H1 (cell line): ENCODE measurements around the gene ERI3. TPM values are rescaled to one million over a fixed set of nuclear protein-coding genes. Genes with fewer than 3 reads are reported as not detected.
A peak's percentile ranks its signal among the peaks of the same experiment; 100 is the strongest.

Experiments used
- CTCF ChIA-PET: fragments of 300-600 bp; sonication (Branson Sonifier 250); formaldehyde crosslinking; loops from one replicate; lab custom pipeline; 2021; ENCODE audit not compliant: partially characterized antibody; lab: Charles Lee
- POLR2A ChIA-PET: fragments of 300-600 bp; sonication (Branson Sonifier 250); formaldehyde crosslinking; loops from one replicate; lab custom pipeline; 2021; ENCODE audit warnings: inconsistent platforms; ENCODE audit not compliant: partially characterized antibody; lab: Charles Lee
- DNase-seq, 2 experiments: peaks; one replicate each; pipeline versions ENCODE4 v3.0.0 to v3.0.0-alpha.2; 2010 to 2022; ENCODE audit warnings: low spot score in 2 of 2, low read depth in 1 of 2, mixed read lengths in 1 of 2
- FAIRE-seq: peaks from 2 replicates; lab custom pipeline; 2011; peaks lifted over from hg19 to GRCh38; lab: Jason Lieb, UNC
- H2AFZ ChIP-seq: 2 replicates; pipeline ENCODE4 v1.8.1; 2012; ENCODE audit warnings: low read length, inconsistent platforms
- H2AK5ac ChIP-seq: 2 replicates; pipeline ENCODE4 v1.6.1; 2013; ENCODE audit warnings: low read depth, low read length
- H2BK120ac ChIP-seq: replicated peaks from 2 replicates; pipeline ENCODE3; 2013; ENCODE audit warnings: low read depth, low read length, inconsistent platforms
- H2BK12ac ChIP-seq: 2 replicates; pipeline ENCODE4 v1.6.1; 2013; ENCODE audit warnings: low read depth, low read length
- H2BK15ac ChIP-seq: 2 replicates; pipeline ENCODE4 v1.6.1; 2013; ENCODE audit warnings: low read length
- H2BK20ac ChIP-seq: 2 replicates; pipeline ENCODE4 v1.6.1; 2013; ENCODE audit warnings: low read length
- H2BK5ac ChIP-seq: 2 replicates; pipeline ENCODE4 v1.6.1; 2013; ENCODE audit warnings: low read depth, low read length
- H3K14ac ChIP-seq: 2 replicates; pipeline ENCODE4 v1.6.1; 2013; ENCODE audit warnings: inconsistent platforms; ENCODE audit not compliant: insufficient read length
- H3K18ac ChIP-seq: 2 replicates; pipeline ENCODE4 v1.6.1; 2013; ENCODE audit warnings: low read length; ENCODE audit errors: extremely low read depth
- H3K23ac ChIP-seq: 2 replicates; pipeline ENCODE4 v1.6.1; 2013; ENCODE audit warnings: inconsistent platforms; ENCODE audit not compliant: insufficient read length
- H3K23me2 ChIP-seq: 2 replicates; pipeline ENCODE4 v1.6.1; 2013; ENCODE audit warnings: low read depth, low read length
- H3K27ac ChIP-seq: 2 replicates; pipeline ENCODE4 v1.6.1; 2011; ENCODE audit warnings: low read depth, low read length, inconsistent platforms
- H3K27me3 ChIP-seq, 4 experiments: replicated peaks in 1 of 4; 1 replicate in 1 of 4; 2 replicates in 3 of 4; pipeline versions ENCODE4 v1.6.1 to v1.8.1; 2011 to 2013; ENCODE audit warnings: low read length in 3 of 4, mild to moderate bottlenecking in 3 of 4, inconsistent platforms in 2 of 4, mixed read lengths in 2 of 4, moderate library complexity in 1 of 4; ENCODE audit not compliant: control insufficient read depth in 3 of 4, insufficient read depth in 3 of 4; ENCODE audit errors: extremely low read depth in 1 of 4
- H3K36me3 ChIP-seq, 4 experiments: 2 replicates each; pipeline versions ENCODE4 v1.6.1 to v1.8.1; 2011 to 2013; ENCODE audit warnings: mild to moderate bottlenecking in 4 of 4, low read length in 3 of 4, moderate library complexity in 2 of 4, control low read depth in 1 of 4, inconsistent platforms in 1 of 4; ENCODE audit not compliant: insufficient read depth in 4 of 4, control insufficient read depth in 2 of 4
- H3K4ac ChIP-seq: replicated peaks from 2 replicates; pipeline ENCODE3; 2013; ENCODE audit warnings: low read length, low read depth, mixed read lengths, inconsistent platforms; ENCODE audit not compliant: insufficient read length
- H3K4me1 ChIP-seq, 4 experiments: replicated peaks in 1 of 4; 1 replicate in 1 of 4; 2 replicates in 3 of 4; pipeline versions ENCODE4 v1.6.1 to v1.8.1; 2011 to 2013; ENCODE audit warnings: low read length in 3 of 4, inconsistent platforms in 2 of 4, mixed read lengths in 1 of 4; ENCODE audit not compliant: insufficient read depth in 4 of 4, control insufficient read depth in 3 of 4
- H3K4me2 ChIP-seq, 2 experiments: 2 replicates each; pipeline versions ENCODE4 v1.6.1 to v1.8.1; 2011 to 2013; ENCODE audit warnings: low read depth in 2 of 2, low read length in 2 of 2, control low read depth in 1 of 2, inconsistent platforms in 1 of 2, mild to moderate bottlenecking in 1 of 2; ENCODE audit not compliant: insufficient read depth in 1 of 2
- H3K4me3 ChIP-seq, 4 experiments: fragments of 200-600, 300-600 bp in 1 of 4; sonication (generic), shearing (Covaris generic), sonication (Bioruptor Twin) in 1 of 4; 2 replicates each; pipeline versions ENCODE4 v1.5.1 to v1.8.1; 2011 to 2016; ENCODE audit warnings: low read length in 4 of 4, low read depth in 3 of 4, control low read depth in 2 of 4, inconsistent platforms in 2 of 4, mild to moderate bottlenecking in 2 of 4, mixed read lengths in 1 of 4, moderate library complexity in 1 of 4; ENCODE audit not compliant: insufficient read depth in 2 of 4; ENCODE audit errors: extremely low read depth in 1 of 4
- H3K56ac ChIP-seq: replicated peaks from 2 replicates; pipeline ENCODE3; 2013; ENCODE audit warnings: low read depth, mild to moderate bottlenecking, mixed read lengths, low read length, inconsistent platforms; ENCODE audit not compliant: insufficient read length
- H3K79me1 ChIP-seq: 2 replicates; pipeline ENCODE4 v1.6.1; 2013; ENCODE audit warnings: low read depth, low read length, control low read depth
- H3K79me2 ChIP-seq, 2 experiments: 2 replicates each; pipeline versions ENCODE4 v1.6.1 to v1.8.1; 2012 to 2013; ENCODE audit warnings: low read length in 2 of 2, mild to moderate bottlenecking in 2 of 2, inconsistent platforms in 1 of 2; ENCODE audit not compliant: insufficient read depth in 2 of 2, control insufficient read depth in 1 of 2
- H3K9ac ChIP-seq, 4 experiments: replicated peaks in 1 of 4; 1 replicate in 1 of 4; 2 replicates in 3 of 4; pipeline versions ENCODE4 v1.6.1 to v1.8.1; 2011 to 2013; ENCODE audit warnings: low read depth in 3 of 4, low read length in 3 of 4, control low read depth in 2 of 4, mild to moderate bottlenecking in 2 of 4, moderate library complexity in 2 of 4, inconsistent platforms in 1 of 4; ENCODE audit errors: extremely low read depth in 1 of 4
- H3K9me3 ChIP-seq, 2 experiments: 2 replicates each; pipeline versions ENCODE4 v1.6.1 to v1.8.1; 2012 to 2013; ENCODE audit warnings: mild to moderate bottlenecking in 2 of 2, moderate library complexity in 2 of 2, control low read depth in 1 of 2, inconsistent platforms in 1 of 2, low read depth in 1 of 2, low read length in 1 of 2, mixed read lengths in 1 of 2; ENCODE audit not compliant: insufficient read depth in 2 of 2
- H4K20me1 ChIP-seq, 2 experiments: replicated peaks in 1 of 2; 2 replicates each; pipeline versions ENCODE3 to v1.8.1; 2011 to 2013; ENCODE audit warnings: inconsistent platforms in 2 of 2, low read length in 2 of 2, mild to moderate bottlenecking in 1 of 2; ENCODE audit not compliant: insufficient read depth in 2 of 2, control insufficient read depth in 1 of 2
- H4K5ac ChIP-seq: 2 replicates; pipeline ENCODE4 v1.6.1; 2013; ENCODE audit warnings: low read length, low read depth, mixed read lengths, inconsistent platforms; ENCODE audit not compliant: insufficient read length
- H4K8ac ChIP-seq: 2 replicates; pipeline ENCODE4 v1.8.0; 2013; ENCODE audit warnings: mild to moderate bottlenecking, moderate library complexity, low read length, inconsistent platforms; ENCODE audit not compliant: insufficient read depth; ENCODE audit errors: extremely low read depth
- H4K91ac ChIP-seq: replicated peaks from 2 replicates; pipeline ENCODE3; 2013; ENCODE audit warnings: low read length, mixed read lengths, inconsistent platforms; ENCODE audit not compliant: insufficient read length
- BCL11A ChIP-seq, 2 experiments: IDR thresholded peaks; one replicate each; pipeline ENCODE4 v1.6.1; 2011; ENCODE audit warnings: low read depth in 2 of 2, low read length in 2 of 2, mild to moderate bottlenecking in 2 of 2
- CHD2 ChIP-seq: IDR thresholded peaks from 2 replicates; pipeline ENCODE4 v1.6.1; 2012; ENCODE audit warnings: low read length, improper control_type of control experiment
- HDAC2 ChIP-seq, 2 experiments: fragments of 300-600 bp in 1 of 2; sonication (generic) in 1 of 2; IDR thresholded peaks; 2 replicates each; pipeline ENCODE4 v1.6.1; 2011 to 2012; ENCODE audit warnings: low read depth in 2 of 2, low read length in 2 of 2, mild to moderate bottlenecking in 2 of 2, moderate library complexity in 2 of 2, borderline replicate concordance in 1 of 2, inconsistent platforms in 1 of 2
- JUN ChIP-seq: IDR thresholded peaks from 2 replicates; pipeline ENCODE4 v1.6.1; 2011; ENCODE audit warnings: low read depth, mild to moderate bottlenecking, improper control_type of control experiment, low read length
- KDM4A ChIP-seq: IDR thresholded peaks from one replicate; pipeline ENCODE4 v1.7.1; 2012; ENCODE audit warnings: low read depth, mild to moderate bottlenecking, moderate library complexity, low read length, inconsistent platforms; ENCODE audit not compliant: severe bottlenecking
- MAFK ChIP-seq: IDR thresholded peaks from 2 replicates; pipeline ENCODE4 v1.6.1; 2012; ENCODE audit warnings: low read depth, mild to moderate bottlenecking, improper control_type of control experiment, low read length
- MAX ChIP-seq: IDR thresholded peaks from 2 replicates; pipeline ENCODE4 v1.6.1; 2012; ENCODE audit warnings: inconsistent platforms
- RBBP5 ChIP-seq: IDR thresholded peaks from 2 replicates; pipeline ENCODE4 v1.7.1; 2012; ENCODE audit warnings: low read depth, mild to moderate bottlenecking, inconsistent platforms, low read length, moderate library complexity, borderline replicate concordance
- SP4 ChIP-seq: IDR thresholded peaks from 2 replicates; pipeline ENCODE4 v1.6.1; 2012; ENCODE audit warnings: low read length, inconsistent platforms
- TCF12 ChIP-seq: IDR thresholded peaks from 2 replicates; pipeline ENCODE4 v1.6.1; 2011; ENCODE audit warnings: low read depth, mild to moderate bottlenecking, low read length
- YY1 ChIP-seq: IDR thresholded peaks from 2 replicates; pipeline ENCODE4 v1.6.1; 2011; ENCODE audit warnings: low read depth, mild to moderate bottlenecking, low read length
- polyA plus RNA-seq, 7 experiments: library from polyadenylated mRNA; depleted of rRNA in 3 of 7; stranded (reverse) in 5 of 7; unstranded in 2 of 7; fragments of >200 nt in 5 of 7; fragments of 200-250 nt in 2 of 7; gene quantifications; 1 replicate in 5 of 7; 2 replicates in 1 of 7; 4 replicates in 1 of 7; pipeline versions ENCODE4 v1.2.1 to v1.2.3, GENCODE V29; 2011 to 2013; ENCODE audit warnings: missing spikeins in 2 of 7, mixed read lengths in 2 of 7
- total RNA-seq: library from RNA; stranded (reverse); fragmentation: NEBNext Ultra II Directional; extraction: Animal tissue kit (Norgen Biotek cat#: 25700); gene quantifications from 2 replicates; pipeline ENCODE4 v1.2.1, GENCODE V29; 2021

Gene ERI3
- total and polyA plus RNA-seq, 2 of the 8 experiments (the other 6 are each of a cell fraction or from before 2014, with no cell fraction given), result 81.1 to 199 TPM

GRCh38 chr1:44326821-44327465 lies 28.1 kb downstream of the ERI3 start:
- FAIRE-seq, result no peak
- no peaks in the 10 kb centered on the region; a peak in 1 of 7 replicates for H3K27me3 ChIP-seq
- no peak overlapping the region for H3K9ac ChIP-seq
- no peak overlapping the region for H2BK120ac ChIP-seq
- H2BK20ac ChIP-seq, result no peak overlapping the region
- no peak overlapping the region for H3K14ac ChIP-seq
- H4K8ac ChIP-seq, result no peak overlapping the region
- ChIA-PET POLR2A (interaction anchor here (0.6 to 1.1 kb wide), 2 partner anchors 13 to 174 kb away, joined by 3 to 5 read pairs; no protein-coding TSS in a partner anchor), CTCF (interaction anchor here (0.7 to 2.4 kb wide), 10 partner anchors 9 to 337 kb away, joined by 3 to 6 read pairs (median 3); no protein-coding TSS in a partner anchor)
- H3K23me2 ChIP-seq, result no peaks in the 10 kb centered on the region
- peaks cover 0 to 3% (median 0%) of the 10 kb centered on the region in 4 experiments; a peak in 2 of 8 replicates for H3K36me3 ChIP-seq
- peaks cover 5 to 15% of the 10 kb centered on the region in 2 experiments for H4K20me1 ChIP-seq
- H3K56ac ChIP-seq, result no peak overlapping the region
- H2BK15ac ChIP-seq, result no peak overlapping the region
- H3K79me1 ChIP-seq, result peaks cover 2% of the 10 kb centered on the region; the same call in 1 of the 2 replicates
- no peak overlapping the region for H3K18ac ChIP-seq
- H3K4me3 ChIP-seq, result no peak overlapping the region
- peak overlapping the region in 1 of 2 experiments; percentile 3; a peak in 1 of 4 replicates for H3K4me2 ChIP-seq
- peaks cover 4 to 23% of the 10 kb centered on the region in 2 experiments for H3K79me2 ChIP-seq
- no peak overlapping the region for H4K5ac ChIP-seq
- H3K4me1 ChIP-seq, result peaks cover 5 to 23% (median 18%) of the 10 kb centered on the region in 4 experiments; a peak in 5 of 7 replicates
- H4K91ac ChIP-seq, result no peak overlapping the region
- H3K27ac ChIP-seq, result no peak overlapping the region
- no peak overlapping the region for H2BK12ac ChIP-seq
- H3K4ac ChIP-seq, result no peak overlapping the region
- H2BK5ac ChIP-seq, result no peak overlapping the region
- no peak for DNase-seq
- no peak overlapping the region for H3K23ac ChIP-seq
- H2AFZ ChIP-seq, result no peak overlapping the region
- TF ChIP-seq CHD2 (no peak), MAFK (no peak), SP4 (no peak), YY1 (no peak), JUN (no peak), KDM4A (no peak), HDAC2 (IDR thresholded peaks at IDR 0.05; ENCODE audit: borderline replicate concordance in 1 of 2, low read depth in 2 of 2, low read length in 2 of 2) (no peak), TCF12 (no peak), RBBP5 (no peak), BCL11A (IDR thresholded peaks at IDR 0.05; ENCODE audit: low read depth in 2 of 2, low read length in 2 of 2) (no peak), MAX (no peak)
- H3K9me3 ChIP-seq, result no peaks in the 10 kb centered on the region
- no peak overlapping the region for H2AK5ac ChIP-seq
